Spleen (tissue), 11 donors: ENCODE measurements around the gene ATF1. TPM values are rescaled to one million over a fixed set of nuclear protein-coding genes. Genes with fewer than 3 reads are reported as not detected.

Source experiments
- DNase-seq: peaks from one replicate; pipeline ENCODE4 v3.0.0-alpha.2; 2020
- H3K27ac ChIP-seq, 8 donors: fragments of 200-600 bp; sonication (generic) in 7 of 8; 1 replicate in 4 of 8; 2 replicates in 4 of 8; pipeline versions ENCODE4 v1.5.0 to v1.8.0; 2016 to 2021; ENCODE audit warnings: inconsistent platforms in 4 of 8, mild to moderate bottlenecking in 4 of 8, moderate library complexity in 1 of 8
- H3K27me3 ChIP-seq, 7 donors: fragments of 200-600 bp; sonication (generic) in 6 of 7; replicated peaks in 1 of 7; 1 replicate in 4 of 7; 2 replicates in 3 of 7; pipeline versions ENCODE4 v1.5.0 to v1.8.0; 2016 to 2021; ENCODE audit warnings: inconsistent platforms in 3 of 7, mild to moderate bottlenecking in 1 of 7
- H3K36me3 ChIP-seq, 6 donors: fragments of 200-600 bp; sonication (generic) in 5 of 6; 1 replicate in 4 of 6; 2 replicates in 2 of 6; pipeline versions ENCODE4 v1.5.0 to v1.8.0; 2016 to 2021; ENCODE audit warnings: inconsistent platforms in 2 of 6
- H3K4me1 ChIP-seq, 6 donors: fragments of 200-600 bp; sonication (generic) in 5 of 6; 1 replicate in 3 of 6; 2 replicates in 3 of 6; pipeline versions ENCODE4 v1.5.0 to v1.8.0; 2016 to 2021; ENCODE audit warnings: inconsistent platforms in 3 of 6
- H3K4me3 ChIP-seq, 8 donors: fragments of 200-600 bp; sonication (generic) in 7 of 8; 1 replicate in 4 of 8; 2 replicates in 4 of 8; pipeline versions ENCODE4 v1.5.0 to v1.8.0; 2016 to 2021; ENCODE audit warnings: inconsistent platforms in 4 of 8, mild to moderate bottlenecking in 4 of 8, moderate library complexity in 2 of 8
- H3K9me3 ChIP-seq, 8 donors: fragments of 200-600 bp; sonication (generic) in 7 of 8; 1 replicate in 4 of 8; 2 replicates in 4 of 8; pipeline versions ENCODE4 v1.5.0 to v1.8.0; 2016 to 2021; ENCODE audit warnings: inconsistent platforms in 4 of 8
- POLR2A ChIP-seq, 3 donors: fragments of 450-650 bp; IDR thresholded peaks; one replicate each; pipeline ENCODE4 v1.5.1; 2017; ENCODE audit warnings: antibody characterized with exemption in 3 of 3, mild to moderate bottlenecking in 1 of 3
- POLR2AphosphoS5 ChIP-seq, 3 donors: sonication (generic); formaldehyde crosslinking; IDR thresholded peaks; one replicate each; pipeline ENCODE4 v1.5.1; 2017; ENCODE audit warnings: antibody characterized with exemption in 3 of 3
- WGBS, 5 donors: extraction: QIAGEN DNeasy Blood & Tissue Kit in 3 of 5; methylation state at CpG; one replicate each; pipeline versions ENCODE4 v1.1.5 to v1.1.7; 2013 to 2018; 5-methylcytosine and 5-hydroxymethylcytosine counted together
- intact Hi-C: fragments of 100-400 bp; cut with DNase I; formaldehyde crosslinking; loops from one replicate; pipeline ENCODE4 v1.15.0; 2023; ENCODE audit warnings: low total_unique reads
- polyA plus RNA-seq, 3 donors: library from polyadenylated mRNA; stranded (reverse); fragments of 200-250 nt; gene quantifications; one replicate each; pipeline ENCODE4 v1.2.1, GENCODE V29; 2013
- total RNA-seq, 7 donors: library from RNA; depleted of rRNA in 3 of 7; stranded (reverse); fragments of >200 nt in 3 of 7; fragmentation: NEBNext Ultra II Directional in 4 of 7; extraction: Animal tissue kit (Norgen Biotek cat#: 25700) in 4 of 7; gene quantifications; one replicate each; pipeline versions ENCODE4 v1.1.0 to v1.2.1, GENCODE V29; 2016 to 2021
- TF ChIP-seq, protein P1 (sequence below), 11 experiments: fragments of 200-600 bp in 7 of 11; fragments of 450-650 bp in 4 of 11; sonication (generic) in 4 of 11; IDR thresholded peaks in 8 of 11; conservative IDR thresholded peaks in 3 of 11; 1 replicate in 7 of 11; 2 replicates in 4 of 11; pipeline versions ENCODE4 v1.4.0 to v1.8.0; 2016 to 2021; ENCODE audit warnings: antibody characterized with exemption in 11 of 11, inconsistent platforms in 4 of 11, mild to moderate bottlenecking in 1 of 11
- donor health status: healthy with polysubstance abuse.
- donor health status: DM: no; HTN: no; CAD: no; lungs with moderate emphysema.
- donor health status: DM: no; HTN: no; CAD: no.
- donor health status: Bipolar disorder and iron deficiency.
- donor health status: healthy.
- donor health status: DM: no; HTN: no; CAD: no.
- donor health status: DM: yes; HTN: yes; CAD: no.

ATF1 gene
- total and polyA plus RNA-seq, 10 donors, result 10.3 to 41.7 (median 18.8) TPM

DNA sequence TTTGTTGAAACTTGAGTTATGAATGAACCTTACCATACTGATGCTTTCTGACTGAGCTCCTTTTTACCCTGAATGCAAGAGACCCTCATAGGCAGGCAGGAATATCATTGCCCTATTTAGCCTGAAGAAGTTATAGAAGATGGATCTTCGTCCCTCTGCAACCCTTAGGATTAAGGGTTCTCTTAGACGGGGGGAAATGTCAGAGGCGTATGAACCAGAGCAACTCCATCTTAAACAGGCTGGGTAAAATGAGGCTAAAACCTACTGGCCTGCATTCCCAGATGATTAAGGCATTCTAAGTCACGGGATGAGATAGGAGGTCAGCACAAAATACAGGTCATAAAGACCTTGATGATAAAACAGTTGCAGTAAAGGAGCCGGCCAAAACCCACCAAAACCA lies 7.5 kb downstream of the ATF1 start:
- Histone ChIP-seq H3K4me1 (peaks cover 0 to 38% (median 12%) of the 10 kb centered on the region in 6 donors), H3K27ac (no peak overlapping the region), H3K27me3 (no peaks in the 10 kb centered on the region), H3K4me3 (no peak overlapping the region), H3K36me3 (peaks cover 0 to 43% (median 13%) of the 10 kb centered on the region in 6 donors), H3K9me3 (peaks cover 0 to 4% (median 0%) of the 10 kb centered on the region in 8 donors)
- DNase-seq, result no peak
- intact Hi-C loops, result no loop called here
- TF ChIP-seq POLR2A (IDR thresholded peaks at IDR 0.05) (no peak), POLR2AphosphoS5 (IDR thresholded peaks at IDR 0.05) (no peak)
- TF ChIP-seq, protein P1, sequence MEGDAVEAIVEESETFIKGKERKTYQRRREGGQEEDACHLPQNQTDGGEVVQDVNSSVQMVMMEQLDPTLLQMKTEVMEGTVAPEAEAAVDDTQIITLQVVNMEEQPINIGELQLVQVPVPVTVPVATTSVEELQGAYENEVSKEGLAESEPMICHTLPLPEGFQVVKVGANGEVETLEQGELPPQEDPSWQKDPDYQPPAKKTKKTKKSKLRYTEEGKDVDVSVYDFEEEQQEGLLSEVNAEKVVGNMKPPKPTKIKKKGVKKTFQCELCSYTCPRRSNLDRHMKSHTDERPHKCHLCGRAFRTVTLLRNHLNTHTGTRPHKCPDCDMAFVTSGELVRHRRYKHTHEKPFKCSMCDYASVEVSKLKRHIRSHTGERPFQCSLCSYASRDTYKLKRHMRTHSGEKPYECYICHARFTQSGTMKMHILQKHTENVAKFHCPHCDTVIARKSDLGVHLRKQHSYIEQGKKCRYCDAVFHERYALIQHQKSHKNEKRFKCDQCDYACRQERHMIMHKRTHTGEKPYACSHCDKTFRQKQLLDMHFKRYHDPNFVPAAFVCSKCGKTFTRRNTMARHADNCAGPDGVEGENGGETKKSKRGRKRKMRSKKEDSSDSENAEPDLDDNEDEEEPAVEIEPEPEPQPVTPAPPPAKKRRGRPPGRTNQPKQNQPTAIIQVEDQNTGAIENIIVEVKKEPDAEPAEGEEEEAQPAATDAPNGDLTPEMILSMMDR (IDR thresholded peaks at IDR 0.05 in 8 of 11, conservative IDR thresholded peaks at IDR 0.05 in 3 of 11), result no peak
- WGBS, 5 donors, result 95 to 98% (median 96%) methylated on average over 5 of the region's 5 CpGs

DNA sequence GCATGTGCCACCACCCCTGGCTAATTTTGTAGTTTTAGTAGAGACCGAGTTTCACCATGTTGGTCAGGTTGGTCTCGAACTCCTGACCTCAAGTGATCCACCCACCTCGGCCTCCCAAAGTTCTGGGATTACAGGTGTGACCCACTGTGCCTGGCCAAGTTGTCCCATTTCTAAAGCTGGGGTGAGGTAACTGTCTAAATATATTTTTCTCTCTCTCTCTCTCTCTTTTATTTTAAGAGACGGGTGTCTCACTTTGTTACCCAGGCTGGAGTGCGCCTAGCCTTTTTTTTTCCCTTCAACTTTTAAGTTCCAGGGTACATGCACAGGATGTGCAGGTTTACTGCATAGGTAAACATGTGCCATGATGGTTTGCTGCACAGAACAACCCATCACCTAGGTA lies 8.6 kb downstream of the ATF1 start:
- peaks cover 0 to 43% (median 13%) of the 10 kb centered on the region in 6 donors for H3K36me3 ChIP-seq
- no peak overlapping the region for H3K27ac ChIP-seq
- peaks cover 0 to 37% (median 6%) of the 10 kb centered on the region in 6 donors for H3K4me1 ChIP-seq
- WGBS, 5 donors, result 95 to 99% (median 98%) methylated on average over 5 of the region's 5 CpGs
- intact Hi-C loops, result no loop called here
- no peak for TF ChIP-seq POLR2A (IDR thresholded peaks at IDR 0.05)
- TF ChIP-seq POLR2AphosphoS5 (IDR thresholded peaks at IDR 0.05), result no peak
- TF ChIP-seq, protein P1 (IDR thresholded peaks at IDR 0.05 in 8 of 11, conservative IDR thresholded peaks at IDR 0.05 in 3 of 11), result no peak
- peaks cover 0 to 4% (median 0%) of the 10 kb centered on the region in 8 donors for H3K9me3 ChIP-seq
- H3K27me3 ChIP-seq, result no peaks in the 10 kb centered on the region
- no peak for DNase-seq
- no peak overlapping the region for H3K4me3 ChIP-seq

- intact Hi-C loops, result no loop called here
- 95 to 100% (median 97%) methylated on average over 2 of the region's 2 CpGs for WGBS, 5 donors
- no peak for DNase-seq
- Histone ChIP-seq H3K27me3 (no peaks in the 10 kb centered on the region), H3K27ac (no peak overlapping the region), H3K36me3 (peaks cover 0 to 43% (median 13%) of the 10 kb centered on the region in 6 donors), H3K4me1 (peaks cover 0 to 33% (median 4%) of the 10 kb centered on the region in 6 donors), H3K9me3 (peaks cover 0 to 4% (median 0%) of the 10 kb centered on the region in 8 donors), H3K4me3 (no peak overlapping the region)
- TF ChIP-seq POLR2AphosphoS5 (IDR thresholded peaks at IDR 0.05), result no peak
- TF ChIP-seq POLR2A (IDR thresholded peaks at IDR 0.05), result no peak
- TF ChIP-seq, protein P1 (IDR thresholded peaks at IDR 0.05 in 8 of 11, conservative IDR thresholded peaks at IDR 0.05 in 3 of 11), result no peak
Measured at GRCh38 chr12:50772877-50773276, 9.0 kb downstream of the ATF1 start.

DNA sequence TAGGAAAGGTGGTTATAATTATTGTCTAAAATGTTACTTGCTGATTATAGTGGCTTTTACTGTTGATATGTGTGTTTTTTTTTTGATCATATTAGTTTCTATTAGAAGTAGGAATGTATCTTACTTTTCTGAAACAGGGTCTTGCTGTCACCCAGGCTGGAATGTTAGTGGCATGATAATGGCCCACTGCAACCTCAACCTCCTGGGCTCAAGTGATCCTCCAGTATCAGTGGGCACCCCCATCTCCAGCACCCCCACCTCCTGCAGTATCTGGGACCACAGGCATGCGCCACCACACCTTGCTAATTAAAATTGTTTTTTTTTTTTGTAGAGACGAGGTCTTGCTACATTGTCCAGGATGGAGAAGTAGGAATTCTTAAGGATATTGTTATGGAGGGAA lies 11.3 kb downstream of the ATF1 start:
- intact Hi-C loops, result no loop called here
- Histone ChIP-seq H3K4me1 (peaks cover 0 to 16% (median 0%) of the 10 kb centered on the region in 6 donors), H3K27ac (no peak overlapping the region), H3K36me3 (peaks cover 0 to 44% (median 13%) of the 10 kb centered on the region in 6 donors), H3K4me3 (no peak overlapping the region), H3K9me3 (peaks cover 0 to 4% (median 0%) of the 10 kb centered on the region in 8 donors), H3K27me3 (no peaks in the 10 kb centered on the region)
- WGBS, 5 donors, result 91 to 98% (median 93%) methylated on average over 2 of the region's 2 CpGs
- no peak for DNase-seq
- TF ChIP-seq, protein P1 (IDR thresholded peaks at IDR 0.05 in 8 of 11, conservative IDR thresholded peaks at IDR 0.05 in 3 of 11), result no peak
